ENCODE measurements around the gene EME2. TPM values are rescaled to one million over a fixed set of nuclear protein-coding genes. Genes with fewer than 3 reads are reported as not detected.

The EME2 gene
- total and polyA plus RNA-seq, 8 donors = 7.0 to 25.3 (median 9.3) TPM

- intact Hi-C loops (cut with DNase I) = no loop called here
- no peak overlapping the region for H3K27ac ChIP-seq
- TF ChIP-seq CTCF (IDR thresholded peaks at IDR 0.05) = no peak
Measured at GRCh38 chr16:1800701-1801100, 28.1 kb downstream of the EME2 start.

GRCh38 chr16:1807626-1808025 lies 35.0 kb downstream of the EME2 start:
- H3K27ac ChIP-seq = no peak overlapping the region
- intact Hi-C loops (cut with DNase I) = no loop called here
- peaks cover 0 to 37% of the 10 kb centered on the region in 2 donors for H3K36me3 ChIP-seq
- no peaks in the 10 kb centered on the region for H3K9me3 ChIP-seq
- H3K4me1 ChIP-seq = peaks cover 0 to 2% of the 10 kb centered on the region in 2 donors
- peak in 1 of 4 donors; percentile 37 for DNase-seq
- ATAC-seq = no peak
- H3K27me3 ChIP-seq = no peaks in the 10 kb centered on the region
- no peak for TF ChIP-seq CTCF (IDR thresholded peaks at IDR 0.05)
- H3K4me3 ChIP-seq = no peak overlapping the region

More at GRCh38 chr16:1800701-1801100, 28.1 kb downstream of the EME2 start:
- Histone ChIP-seq H3K27me3 (no peaks in the 10 kb centered on the region), H3K4me3 (no peak overlapping the region), H3K9me3 (peaks cover 0 to 11% of the 10 kb centered on the region in 2 donors), H3K36me3 (no peaks in the 10 kb centered on the region), H3K4me1 (no peaks in the 10 kb centered on the region)
- DNase-seq = no peak
- no peak for ATAC-seq

GRCh38 chr16:1808691-1809090 lies 36.1 kb downstream of the EME2 start:
- DNase-seq (peak in 1 of 4 donors; percentile 47), ATAC-seq (no peak)
- TF ChIP-seq CTCF (IDR thresholded peaks at IDR 0.05) = no peak
- H3K9me3 ChIP-seq = no peaks in the 10 kb centered on the region
- peaks cover 0 to 45% of the 10 kb centered on the region in 2 donors for H3K36me3 ChIP-seq
- H3K27ac ChIP-seq = no peak overlapping the region
- peaks cover 0 to 7% of the 10 kb centered on the region in 2 donors for H3K4me1 ChIP-seq
- no peak overlapping the region for H3K4me3 ChIP-seq
- H3K27me3 ChIP-seq = no peaks in the 10 kb centered on the region
- intact Hi-C loops (cut with DNase I) = no loop called here

GRCh38 chr16:1809281-1809801 lies 36.7 kb downstream of the EME2 start:
- H3K4me3 ChIP-seq = no peak overlapping the region
- H3K9me3 ChIP-seq = no peaks in the 10 kb centered on the region
- DNase-seq (peak in 1 of 4 donors; percentile 57), ATAC-seq (no peak)
- peaks cover 0 to 51% of the 10 kb centered on the region in 2 donors for H3K36me3 ChIP-seq
- H3K4me1 ChIP-seq = peaks cover 0 to 7% of the 10 kb centered on the region in 2 donors
- intact Hi-C loops (cut with DNase I) = no loop called here
- H3K27ac ChIP-seq = no peak overlapping the region
- H3K27me3 ChIP-seq = no peaks in the 10 kb centered on the region
- no peak for TF ChIP-seq CTCF (IDR thresholded peaks at IDR 0.05)

GRCh38 chr16:1810106-1810505 lies 37.5 kb downstream of the EME2 start:
- Histone ChIP-seq H3K4me1 (peaks cover 0 to 7% of the 10 kb centered on the region in 2 donors), H3K4me3 (no peak overlapping the region), H3K27me3 (no peaks in the 10 kb centered on the region), H3K27ac (no peak overlapping the region), H3K9me3 (no peaks in the 10 kb centered on the region), H3K36me3 (peaks cover 0 to 55% of the 10 kb centered on the region in 2 donors)
- DNase-seq = peak in 1 of 4 donors; percentile 57
- ATAC-seq = no peak
- intact Hi-C loops (cut with DNase I) = no loop called here
- TF ChIP-seq CTCF (IDR thresholded peaks at IDR 0.05) = no peak

Measured in left lung (tissue), 10 donors.